GM08714 (cell line): Measurements from ENCODE around the gene HSD17B3.

Experiments
- H3K4me3 ChIP-seq: fragments of 200-500 bp; sonication (Bioruptor generic); 2 replicates; pipeline ENCODE4 v1.5.1; 2014; ENCODE audit warnings: mild to moderate bottlenecking, low read length, inconsistent platforms
- ZNF274 ChIP-seq: IDR thresholded peaks from 2 replicates; pipeline ENCODE4 v1.6.1; 2012; ENCODE audit warnings: mild to moderate bottlenecking, low read depth, low read length

Gene HSD17B3

GRCh38 chr9:96232164-96232538 lies 69.8 kb downstream of the HSD17B3 start:
- TF ChIP-seq ZNF274 = no peak
- H3K4me3 ChIP-seq = no peak overlapping the region

GRCh38 chr9:96230002-96230401 lies 72.0 kb downstream of the HSD17B3 start:
- no peak for TF ChIP-seq ZNF274
- H3K4me3 ChIP-seq = no peak overlapping the region

GRCh38 chr9:96222132-96222531 lies 79.8 kb downstream of the HSD17B3 start:
- H3K4me3 ChIP-seq = no peak overlapping the region
- TF ChIP-seq ZNF274 = no peak

- no peak for TF ChIP-seq ZNF274
- no peak overlapping the region for H3K4me3 ChIP-seq
These were observed 82.1 kb downstream of the HSD17B3 start for GRCh38 chr9:96219900-96220257.

DNA sequence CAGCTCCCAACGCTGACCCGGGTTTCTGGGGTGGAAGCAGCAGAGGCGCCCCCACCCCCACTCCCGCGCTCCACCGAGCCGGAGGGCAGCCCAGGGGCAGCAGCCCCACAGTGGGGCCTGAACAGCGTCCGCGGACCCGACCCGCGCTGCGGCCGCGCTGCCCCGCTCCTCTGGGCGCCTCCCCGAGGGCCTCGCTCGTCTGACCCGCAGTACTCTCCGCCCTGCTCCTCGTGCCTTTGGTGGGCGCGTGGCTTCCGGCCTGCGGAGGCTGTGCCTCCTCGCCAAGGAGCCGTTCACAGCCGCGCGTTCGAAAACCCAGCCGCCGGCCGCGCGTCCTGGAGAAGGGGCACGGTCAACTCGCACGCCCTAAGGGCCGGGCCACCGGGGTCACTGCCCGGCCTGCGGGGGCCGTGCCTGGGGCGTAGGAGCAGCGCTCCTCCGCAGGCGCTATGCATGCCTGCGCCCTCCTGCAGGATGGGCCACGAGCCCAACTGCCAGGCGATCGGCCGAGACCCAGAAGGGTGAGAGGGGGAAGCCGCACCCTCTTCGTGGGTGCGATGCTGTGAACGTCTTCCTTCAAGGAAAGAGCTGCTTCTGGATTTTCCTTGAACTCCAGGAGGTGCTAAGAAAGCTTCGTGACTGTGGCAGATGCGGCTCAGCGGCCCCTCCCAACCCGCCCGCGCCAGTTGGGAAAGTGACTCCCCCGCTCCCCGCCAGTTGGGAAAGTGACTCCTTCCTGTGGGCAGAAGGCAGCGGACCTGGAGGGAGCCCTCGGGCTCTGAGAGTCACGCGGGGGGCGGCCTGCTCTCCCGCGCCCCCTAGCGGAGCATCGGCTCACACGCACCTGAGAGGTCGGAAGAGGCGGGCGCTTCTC lies 82.7 kb downstream of the HSD17B3 start:
- TF ChIP-seq ZNF274 = no peak
- H3K4me3 ChIP-seq = no peak overlapping the region; the same call in 1 of the 2 replicates

GRCh38 chr9:96217754-96218693 lies 84.0 kb downstream of the HSD17B3 start:
- TF ChIP-seq ZNF274 = no peak
- no peak overlapping the region; the same call in 1 of the 2 replicates for H3K4me3 ChIP-seq

DNA sequence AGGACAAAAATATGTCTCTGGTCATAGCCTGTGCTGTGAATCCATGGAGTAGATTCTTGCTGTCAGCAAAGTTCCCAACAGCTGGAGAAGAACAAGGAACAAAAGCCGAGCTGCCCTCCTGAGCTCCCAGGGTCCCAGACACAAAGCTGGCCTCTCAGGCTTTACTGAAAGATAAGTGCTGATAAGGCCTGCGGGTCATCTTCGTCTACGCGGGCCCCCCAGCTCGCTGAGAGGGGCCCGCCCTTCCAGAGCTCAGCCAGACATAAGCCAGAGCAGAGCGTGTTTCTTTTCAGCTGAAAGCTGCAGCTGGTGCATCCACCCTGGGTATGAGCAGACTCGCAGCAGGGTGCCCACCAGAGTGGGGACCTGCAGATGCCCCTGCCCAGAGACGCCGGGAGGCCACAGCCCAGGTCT lies 84.7 kb downstream of the HSD17B3 start:
- H3K4me3 ChIP-seq = no peak overlapping the region
- TF ChIP-seq ZNF274 = no peak

DNA sequence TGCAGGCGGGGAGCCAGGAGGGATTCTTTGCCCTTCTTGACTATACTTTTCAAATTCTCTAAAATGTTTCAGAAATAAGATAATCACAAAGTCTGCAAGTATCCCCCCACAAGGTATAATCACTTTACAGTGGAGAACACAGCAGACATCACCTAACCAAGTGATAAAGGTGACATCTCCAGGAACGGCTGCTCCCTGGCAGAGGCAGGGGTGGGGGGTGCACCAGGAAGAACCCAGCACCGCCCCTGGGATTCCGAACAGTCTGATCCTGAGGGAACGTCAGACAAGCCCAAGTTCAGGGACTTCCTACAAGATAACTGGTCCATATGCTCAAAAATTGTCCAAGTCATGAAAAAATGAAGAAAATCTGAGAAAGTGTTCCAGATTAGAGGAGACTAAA lies 85.4 kb downstream of the HSD17B3 start:
- H3K4me3 ChIP-seq = no peak overlapping the region
- TF ChIP-seq ZNF274 = no peak

GRCh38 chr9:96215841-96216240 lies 86.1 kb downstream of the HSD17B3 start:
- no peak overlapping the region for H3K4me3 ChIP-seq
- no peak for TF ChIP-seq ZNF274

DNA sequence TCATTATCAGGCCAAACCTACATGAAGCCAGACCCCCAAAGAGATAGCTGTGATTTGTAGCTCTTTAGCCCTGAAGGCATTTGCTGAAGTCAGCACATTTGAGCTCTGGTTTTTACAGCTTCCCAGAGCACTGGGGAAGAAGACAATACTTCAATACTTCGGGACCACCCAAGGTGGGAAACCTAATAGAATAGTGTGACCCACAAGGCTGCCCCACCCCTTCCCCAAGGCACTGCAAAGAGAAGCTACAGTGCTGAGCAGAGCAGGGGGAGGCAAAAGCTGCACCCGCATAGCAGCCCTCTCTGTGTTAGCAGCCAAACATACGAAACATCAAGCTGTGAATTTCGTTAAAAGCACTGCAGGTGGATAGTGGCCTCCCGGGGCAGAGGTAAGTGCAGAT lies 87.3 kb downstream of the HSD17B3 start:
- TF ChIP-seq ZNF274 = no peak
- H3K4me3 ChIP-seq = no peak overlapping the region

GRCh38 chr9:96209407-96210271 lies 92.3 kb downstream of the HSD17B3 start:
- TF ChIP-seq ZNF274 = no peak
- no peak overlapping the region for H3K4me3 ChIP-seq

DNA sequence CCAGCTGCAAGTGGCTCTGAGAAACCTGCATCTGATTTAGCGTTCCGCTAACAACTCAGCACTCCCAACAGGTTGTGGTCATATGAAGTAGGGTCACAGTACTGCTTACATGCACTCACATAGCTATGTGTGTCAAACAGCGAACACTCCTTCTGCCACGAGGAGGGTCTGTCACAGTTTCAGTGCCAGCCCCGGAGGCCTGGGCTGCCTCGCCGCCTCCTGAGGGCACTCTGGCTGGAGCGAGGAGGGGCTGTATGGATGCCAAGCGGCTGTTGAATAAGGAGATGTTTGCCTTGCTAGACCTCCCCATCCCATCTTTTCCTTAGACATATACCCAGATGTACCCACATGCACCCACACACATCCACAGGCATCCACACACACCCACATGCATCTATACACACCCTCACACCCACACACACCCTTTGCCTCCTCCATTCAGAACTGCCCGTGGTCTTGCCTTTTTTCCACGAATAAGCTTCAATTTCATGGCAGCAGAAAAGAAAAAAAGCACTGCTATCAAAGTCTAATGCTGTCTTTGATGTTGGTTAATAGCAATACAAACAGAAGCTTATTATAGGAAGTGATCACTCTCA lies 95.7 kb downstream of the HSD17B3 start:
- no peak for TF ChIP-seq ZNF274
- H3K4me3 ChIP-seq = no peak overlapping the region

GRCh38 chr9:96204853-96205252 lies 97.1 kb downstream of the HSD17B3 start:
- H3K4me3 ChIP-seq = no peak overlapping the region
- TF ChIP-seq ZNF274 = no peak
